Endothelial cell of umbilical vein (primary cell): Measurements from ENCODE around the gene MLIP. TPM values are rescaled to one million over a fixed set of nuclear protein-coding genes. Genes with fewer than 3 reads are reported as not detected.

Experiments
- BruUV-seq: library from RNA; stranded (reverse); fragments of 400-500 nt; replicated peaks from 2 replicates; lab custom pipeline; 2021; lab: Mats Ljungman, UMichigan
- CTCF ChIA-PET: fragments of 300-600, 350-600 bp; sonication (Branson Sonifier 250); formaldehyde crosslinking; loops from one replicate; lab custom pipeline; 2021; ENCODE audit warnings: antibody characterized with exemption, inconsistent platforms; lab: Charles Lee
- POLR2A ChIA-PET: fragments of 300-600, 350-600 bp; sonication (Branson Sonifier 250); formaldehyde crosslinking; loops from one replicate; lab custom pipeline; 2021; ENCODE audit warnings: antibody characterized with exemption, inconsistent platforms; lab: Charles Lee
- DNase-seq: peaks from one replicate; pipeline ENCODE4 v3.0.0-alpha.2; 2011; ENCODE audit warnings: low read depth, low spot score
- FAIRE-seq: peaks from 2 replicates; lab custom pipeline; 2011; peaks lifted over from hg19 to GRCh38; lab: Jason Lieb, UNC
- H2AFZ ChIP-seq: 2 replicates; pipeline ENCODE4 v1.6.0; 2012; ENCODE audit warnings: low read depth, low read length, control low read depth, inconsistent platforms
- H3K27ac ChIP-seq: 2 replicates; pipeline ENCODE4 v1.5.1; 2011; ENCODE audit warnings: low read depth, mild to moderate bottlenecking, control low read depth, low read length, moderate library complexity; ENCODE audit not compliant: insufficient read depth
- H3K27me3 ChIP-seq, 2 experiments: 2 replicates each; pipeline versions ENCODE4 v1.6.0 to v1.6.1; 2011; ENCODE audit warnings: low read length in 2 of 2, mixed read lengths in 1 of 2; ENCODE audit not compliant: control insufficient read depth in 2 of 2, insufficient read depth in 2 of 2
- H3K36me3 ChIP-seq, 2 experiments: 2 replicates in 1 of 2; 3 replicates in 1 of 2; pipeline ENCODE4 v1.5.1; 2011; ENCODE audit warnings: low read length in 2 of 2, mild to moderate bottlenecking in 1 of 2, moderate library complexity in 1 of 2; ENCODE audit not compliant: control insufficient read depth in 2 of 2, insufficient read depth in 2 of 2; ENCODE audit errors: extremely low read depth in 1 of 2
- H3K4me1 ChIP-seq: 3 replicates; pipeline ENCODE4 v1.5.1; 2011; ENCODE audit warnings: mild to moderate bottlenecking, low read length; ENCODE audit not compliant: control insufficient read depth, insufficient read depth; ENCODE audit errors: extremely low read depth
- H3K4me2 ChIP-seq: 2 replicates; pipeline ENCODE4 v1.6.1; 2011; ENCODE audit warnings: low read length, control low read depth, mixed read lengths; ENCODE audit not compliant: insufficient read depth
- H3K4me3 ChIP-seq, 3 experiments: fragments of 200-600 bp in 1 of 3; sonication (generic), shearing (Covaris generic) in 1 of 3; replicated peaks in 1 of 3; 2 replicates each; pipeline ENCODE4 v1.5.1; 2011 to 2016; ENCODE audit warnings: control low read depth in 3 of 3, low read length in 3 of 3, mild to moderate bottlenecking in 2 of 3, inconsistent platforms in 1 of 3, low read depth in 1 of 3, moderate library complexity in 1 of 3; ENCODE audit not compliant: insufficient read depth in 1 of 3
- H3K79me2 ChIP-seq: 2 replicates; pipeline ENCODE4 v1.6.0; 2012; ENCODE audit warnings: low read length, inconsistent platforms; ENCODE audit not compliant: control insufficient read depth, insufficient read depth
- H3K9ac ChIP-seq: replicated peaks from 2 replicates; pipeline ENCODE3; 2011; ENCODE audit warnings: low read length, control low read depth; ENCODE audit not compliant: insufficient read depth; ENCODE audit errors: extremely low read depth
- H3K9me1 ChIP-seq: replicated peaks from 3 replicates; pipeline ENCODE4 v1.6.0; 2011; ENCODE audit warnings: mild to moderate bottlenecking, low read length; ENCODE audit not compliant: control insufficient read depth, insufficient read depth; ENCODE audit errors: extremely low read depth
- H3K9me3 ChIP-seq: replicated peaks from 2 replicates; pipeline ENCODE4 v1.5.1; 2012; ENCODE audit warnings: low read length, inconsistent platforms; ENCODE audit not compliant: control insufficient read depth, insufficient read depth
- H4K20me1 ChIP-seq: replicated peaks from 2 replicates; pipeline ENCODE3; 2011; ENCODE audit warnings: mild to moderate bottlenecking, low read length; ENCODE audit not compliant: control insufficient read depth, insufficient read depth; ENCODE audit errors: extremely low read depth
- EZH2 ChIP-seq: IDR thresholded peaks from 2 replicates; pipeline ENCODE4 v1.6.1; 2012; ENCODE audit warnings: borderline replicate concordance, low read depth, mild to moderate bottlenecking, moderate library complexity, low read length, inconsistent platforms; ENCODE audit not compliant: severe bottlenecking
- FOS ChIP-seq: IDR thresholded peaks from 2 replicates; pipeline ENCODE4 v1.6.1; 2011; ENCODE audit warnings: mild to moderate bottlenecking, low read length, moderate library complexity, borderline replicate concordance; ENCODE audit not compliant: insufficient read depth
- GATA2 ChIP-seq: IDR thresholded peaks from 2 replicates; pipeline ENCODE4 v1.7.0; 2011; ENCODE audit warnings: low read depth, mild to moderate bottlenecking, moderate library complexity, mixed read lengths, low read length; ENCODE audit not compliant: insufficient read length, insufficient read depth
- JUN ChIP-seq: IDR thresholded peaks from 2 replicates; pipeline ENCODE4 v1.6.1; 2011; ENCODE audit warnings: borderline replicate concordance, low read depth; ENCODE audit not compliant: insufficient read length, insufficient read depth
- MAX ChIP-seq: IDR thresholded peaks from 2 replicates; pipeline ENCODE4 v1.6.1; 2011; ENCODE audit not compliant: insufficient read depth, insufficient read length
- MYC ChIP-seq: IDR thresholded peaks from one replicate; pipeline ENCODE4 v1.6.1; 2011; ENCODE audit warnings: mild to moderate bottlenecking, low read depth, low read length
- POLR2A ChIP-seq: IDR thresholded peaks from 2 replicates; pipeline ENCODE4 v1.6.1; 2012; ENCODE audit warnings: low read depth, mild to moderate bottlenecking, control low read depth, low read length
- POLR2AphosphoS5 ChIP-seq: IDR thresholded peaks from 2 replicates; pipeline ENCODE4 v1.6.1; 2012; ENCODE audit warnings: low read depth, mild to moderate bottlenecking, control low read depth, low read length, moderate library complexity; ENCODE audit not compliant: insufficient read depth
- dilution Hi-C: fragments of 300-500 bp; cut with MboI; formaldehyde crosslinking; loops from one replicate; pipeline ENCODE4 v1.15.0; 2019; ENCODE audit warnings: low sequenced_read_pairs; ENCODE audit not compliant: extremely low pct_ligation_motif_present
- intact Hi-C: fragments of 100-400 bp; cut with micrococcal nuclease; formaldehyde crosslinking; loops from one replicate; pipeline ENCODE4 v1.10.0; 2022
- polyA plus RNA-seq, 4 experiments: library from polyadenylated mRNA; depleted of rRNA in 3 of 4; stranded (reverse) in 3 of 4; unstranded in 1 of 4; fragments of >200 nt; gene quantifications; 2 replicates each; pipeline versions ENCODE4 v1.2.1 to v1.2.3, GENCODE V29; 2011 to 2012; ENCODE audit warnings: missing spikeins in 1 of 4
- total RNA-seq: library from RNA; stranded (reverse); gene quantifications from 2 replicates; pipeline ENCODE4 v1.2.3, GENCODE V29; 2021
- TF ChIP-seq, protein P1 (sequence below), 2 donors: IDR thresholded peaks; 1 replicate in 1 of 2; 2 replicates in 1 of 2; pipeline ENCODE4 v1.5.1; 2011; ENCODE audit warnings: low read length in 2 of 2, mild to moderate bottlenecking in 2 of 2, moderate library complexity in 2 of 2, control low read depth in 1 of 2, inconsistent platforms in 1 of 2, low read depth in 1 of 2; ENCODE audit not compliant: insufficient read depth in 1 of 2; ENCODE audit errors: extremely low read depth in 1 of 2

Gene MLIP
- total and polyA plus RNA-seq, 2 donors (not counting 3 experiments of a cell fraction or from before 2014, with no cell fraction given) = 4.1 to 11.6 TPM

DNA sequence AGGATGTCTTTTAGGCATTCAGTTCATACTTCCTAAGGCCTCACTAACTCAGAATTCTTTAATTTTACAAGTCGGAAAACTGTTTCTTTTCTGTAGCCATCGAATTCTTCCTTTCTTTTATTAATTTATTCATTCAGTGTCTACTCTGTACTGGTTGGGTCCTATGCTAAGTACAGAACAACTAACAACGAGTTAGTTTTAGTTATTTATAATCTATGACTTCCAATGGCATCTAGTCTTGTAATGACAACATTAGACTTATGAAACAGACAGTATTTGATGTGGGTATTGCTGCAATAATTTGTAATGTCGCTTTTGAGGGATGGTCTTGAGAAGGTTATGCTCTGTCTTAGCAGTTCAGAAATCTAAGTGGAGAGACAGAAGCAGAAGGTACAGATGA is 141.7 kb downstream of the MLIP start:
- Histone ChIP-seq H3K36me3 (no peaks in the 10 kb centered on the region), H2AFZ (no peak overlapping the region), H3K4me1 (peaks cover 5% of the 10 kb centered on the region), H3K4me3 (no peak overlapping the region), H4K20me1 (no peaks in the 10 kb centered on the region), H3K79me2 (no peaks in the 10 kb centered on the region), H3K9me3 (no peaks in the 10 kb centered on the region), H3K9ac (no peak overlapping the region), H3K27me3 (no peaks in the 10 kb centered on the region), H3K4me2 (no peak overlapping the region), H3K27ac (no peak overlapping the region), H3K9me1 (no peaks in the 10 kb centered on the region)
- TF ChIP-seq POLR2AphosphoS5 (no peak), MYC (no peak), GATA2 (no peak), FOS (no peak), EZH2 (no peak), MAX (no peak), JUN (no peak), POLR2A (no peak)
- TF ChIP-seq, protein P1, sequence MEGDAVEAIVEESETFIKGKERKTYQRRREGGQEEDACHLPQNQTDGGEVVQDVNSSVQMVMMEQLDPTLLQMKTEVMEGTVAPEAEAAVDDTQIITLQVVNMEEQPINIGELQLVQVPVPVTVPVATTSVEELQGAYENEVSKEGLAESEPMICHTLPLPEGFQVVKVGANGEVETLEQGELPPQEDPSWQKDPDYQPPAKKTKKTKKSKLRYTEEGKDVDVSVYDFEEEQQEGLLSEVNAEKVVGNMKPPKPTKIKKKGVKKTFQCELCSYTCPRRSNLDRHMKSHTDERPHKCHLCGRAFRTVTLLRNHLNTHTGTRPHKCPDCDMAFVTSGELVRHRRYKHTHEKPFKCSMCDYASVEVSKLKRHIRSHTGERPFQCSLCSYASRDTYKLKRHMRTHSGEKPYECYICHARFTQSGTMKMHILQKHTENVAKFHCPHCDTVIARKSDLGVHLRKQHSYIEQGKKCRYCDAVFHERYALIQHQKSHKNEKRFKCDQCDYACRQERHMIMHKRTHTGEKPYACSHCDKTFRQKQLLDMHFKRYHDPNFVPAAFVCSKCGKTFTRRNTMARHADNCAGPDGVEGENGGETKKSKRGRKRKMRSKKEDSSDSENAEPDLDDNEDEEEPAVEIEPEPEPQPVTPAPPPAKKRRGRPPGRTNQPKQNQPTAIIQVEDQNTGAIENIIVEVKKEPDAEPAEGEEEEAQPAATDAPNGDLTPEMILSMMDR (IDR thresholded peaks at IDR 0.05; ENCODE audit: extremely low read depth in 1 of 2, insufficient read depth in 1 of 2, low read depth in 1 of 2, low read length in 2 of 2) = no peak
- no TSS peak for BruUV-seq
- intact Hi-C loops = no loop called here
- DNase-seq (no peak), FAIRE-seq (no peak)
- CTCF ChIA-PET = interaction anchor here (1.7 kb wide), 1 partner anchor 9 kb away, joined by 7 read pairs; no protein-coding TSS in a partner anchor
- POLR2A ChIA-PET = no interaction called here
- dilution Hi-C loops = no loop called here
